ENCODE data around the gene PDE7B.

PDE7B gene

DNA sequence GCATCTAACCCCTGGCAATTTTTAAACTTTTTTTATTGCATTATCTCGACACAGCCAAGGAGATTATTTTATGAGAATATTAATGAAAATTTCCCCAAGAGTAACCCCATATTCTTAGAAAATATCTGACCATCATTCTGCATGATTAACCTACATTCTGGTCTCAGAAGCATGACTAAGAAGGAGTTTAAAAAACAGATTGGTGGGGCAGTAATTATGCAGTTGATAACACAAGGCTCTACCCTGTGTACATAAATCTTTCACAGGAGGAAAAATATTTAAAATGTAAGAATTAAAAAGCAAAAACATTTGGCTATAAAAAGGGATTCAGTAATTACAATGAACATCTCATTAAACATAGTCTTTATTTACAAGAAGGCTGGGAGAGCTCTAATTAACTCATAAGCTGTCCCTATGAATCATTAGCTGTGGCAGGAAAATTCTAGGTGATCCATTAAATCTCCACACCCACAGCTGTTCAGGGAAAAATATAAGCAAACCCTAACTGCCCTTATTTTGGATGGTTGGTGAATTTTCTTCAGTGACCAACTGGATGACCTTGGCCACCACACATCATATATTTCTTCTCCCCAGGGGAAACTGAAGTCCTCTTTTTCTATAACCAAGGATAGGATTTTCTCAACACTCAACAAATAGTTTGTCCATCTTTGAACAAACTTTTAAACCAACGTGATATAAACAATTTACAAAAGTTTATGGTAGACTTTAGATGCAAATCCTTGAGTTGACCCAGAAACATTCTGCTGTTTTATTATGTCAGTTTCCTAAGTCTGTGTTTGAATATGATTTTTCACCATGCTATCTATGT is 59.5 kb downstream of the PDE7B start:
- TF ChIP-seq GABPA (IDR thresholded peaks at IDR 0.05; ENCODE audit: low read depth), result no peak
- no peak for TF ChIP-seq SPI1 (IDR thresholded peaks at IDR 0.05; ENCODE audit: borderline replicate concordance, low read depth)
- TF ChIP-seq POLR2AphosphoS5 (IDR thresholded peaks at IDR 0.05; ENCODE audit: low read depth), result no peak
- TF ChIP-seq CTCF (IDR thresholded peaks at IDR 0.05; ENCODE audit: insufficient read depth, low read length), result no peak
- TF ChIP-seq REST (IDR thresholded peaks at IDR 0.05; ENCODE audit: insufficient replicate concordance, low read depth), result no peak
- no peak for DNase-seq (ENCODE audit: low read depth in 1 of 2, low spot score in 1 of 2)
- H3K27me3 ChIP-seq (ENCODE audit: insufficient read depth, poor library complexity, severe bottlenecking), result no peaks in the 10 kb centered on the region
- no peak overlapping the region for H3K27ac ChIP-seq (replicated peaks)
- no peak overlapping the region for H3K4me3 ChIP-seq (replicated peaks; ENCODE audit: insufficient read depth, low read length)

DNA sequence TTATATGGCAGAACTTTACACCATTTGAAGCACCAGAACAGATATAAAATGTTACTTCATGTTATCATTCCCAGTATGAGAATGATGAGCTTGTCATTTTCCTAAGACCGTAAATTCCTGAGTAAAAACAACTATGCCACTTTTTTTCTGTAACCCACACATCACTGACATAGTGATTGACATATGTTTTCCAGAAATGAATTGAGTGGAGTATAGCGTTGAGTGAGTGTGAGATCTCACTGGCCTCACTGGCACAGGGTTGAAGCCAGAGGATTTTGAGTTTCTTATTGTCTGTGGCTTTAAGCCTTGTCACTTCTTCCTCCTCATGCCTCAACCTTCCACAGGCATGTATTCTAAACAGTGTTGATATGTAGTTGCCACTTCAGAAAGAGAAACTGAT is 62.3 kb downstream of the PDE7B start:
- H3K27ac ChIP-seq (replicated peaks), result no peak overlapping the region
- H3K4me3 ChIP-seq (replicated peaks; ENCODE audit: insufficient read depth, low read length), result no peak overlapping the region
- TF ChIP-seq REST (IDR thresholded peaks at IDR 0.05; ENCODE audit: insufficient replicate concordance, low read depth) (no peak), CTCF (IDR thresholded peaks at IDR 0.05; ENCODE audit: insufficient read depth, low read length) (no peak), GABPA (IDR thresholded peaks at IDR 0.05; ENCODE audit: low read depth) (no peak), SPI1 (IDR thresholded peaks at IDR 0.05; ENCODE audit: borderline replicate concordance, low read depth) (no peak), POLR2AphosphoS5 (IDR thresholded peaks at IDR 0.05; ENCODE audit: low read depth) (no peak)
- no peak for DNase-seq (ENCODE audit: low read depth in 1 of 2, low spot score in 1 of 2)
- no peaks in the 10 kb centered on the region for H3K27me3 ChIP-seq (ENCODE audit: insufficient read depth, poor library complexity, severe bottlenecking)

GRCh38 chr6:135919026-135919425 is 67.5 kb downstream of the PDE7B start:
- DNase-seq (ENCODE audit: low read depth in 1 of 2, low spot score in 1 of 2), result no peak
- Histone ChIP-seq H3K4me3 (replicated peaks; ENCODE audit: insufficient read depth, low read length) (no peak overlapping the region), H3K27ac (replicated peaks) (no peak overlapping the region), H3K27me3 (ENCODE audit: insufficient read depth, poor library complexity, severe bottlenecking) (no peaks in the 10 kb centered on the region)
- TF ChIP-seq POLR2AphosphoS5 (IDR thresholded peaks at IDR 0.05; ENCODE audit: low read depth) (no peak), CTCF (IDR thresholded peaks at IDR 0.05; ENCODE audit: insufficient read depth, low read length) (no peak), GABPA (IDR thresholded peaks at IDR 0.05; ENCODE audit: low read depth) (no peak), REST (IDR thresholded peaks at IDR 0.05; ENCODE audit: insufficient replicate concordance, low read depth) (no peak), SPI1 (IDR thresholded peaks at IDR 0.05; ENCODE audit: borderline replicate concordance, low read depth) (no peak)
